Hepatocyte (in vitro differentiated cells): ENCODE measurements around the gene DISC1. TPM values are rescaled to one million over a fixed set of nuclear protein-coding genes. Genes with fewer than 3 reads are reported as not detected.

Source experiments
- DNase-seq: peaks from one replicate; pipeline ENCODE4 v3.0.0-alpha.2; 2016; ENCODE audit warnings: low spot score
- H2AFZ ChIP-seq: fragments of 200-600 bp; sonication (generic); 2 replicates; pipeline ENCODE4 v1.6.0; 2016; ENCODE audit warnings: antibody characterized with exemption, mild to moderate bottlenecking
- H3K27ac ChIP-seq: fragments of 200-600 bp; sonication (generic); 2 replicates; pipeline ENCODE4 v1.5.1; 2016; ENCODE audit warnings: mild to moderate bottlenecking
- H3K27me3 ChIP-seq: fragments of 200-600 bp; sonication (generic); 2 replicates; pipeline ENCODE4 v1.6.1; 2016
- H3K36me3 ChIP-seq: fragments of 200-600 bp; sonication (generic); replicated peaks from 2 replicates; pipeline ENCODE4 v1.5.1; 2016; ENCODE audit warnings: low read depth; ENCODE audit not compliant: insufficient read depth
- H3K4me1 ChIP-seq: fragments of 200-600 bp; sonication (generic); 2 replicates; pipeline ENCODE4 v1.5.1; 2016; ENCODE audit warnings: mild to moderate bottlenecking, moderate library complexity; ENCODE audit not compliant: insufficient read depth
- H3K4me2 ChIP-seq: fragments of 200-600 bp; sonication (generic); 2 replicates; pipeline ENCODE4 v1.6.0; 2016
- H3K4me3 ChIP-seq: fragments of 200-600 bp; sonication (generic); 2 replicates; pipeline ENCODE4 v1.5.1; 2016; ENCODE audit warnings: mild to moderate bottlenecking
- H3K79me2 ChIP-seq: fragments of 200-600 bp; sonication (generic); 2 replicates; pipeline ENCODE4 v1.6.0; 2017; ENCODE audit warnings: mild to moderate bottlenecking
- H3K9me2 ChIP-seq: fragments of 200-600 bp; sonication (generic); replicated peaks from 2 replicates; pipeline ENCODE4 v1.6.0; 2017; ENCODE audit warnings: mild to moderate bottlenecking; ENCODE audit not compliant: insufficient read depth
- H3K9me3 ChIP-seq: fragments of 200-600 bp; sonication (generic); 2 replicates; pipeline ENCODE4 v1.5.1; 2016; ENCODE audit warnings: low read depth, mild to moderate bottlenecking
- H4K20me1 ChIP-seq: fragments of 200-600 bp; sonication (generic); 2 replicates; pipeline ENCODE4 v1.6.0; 2016; ENCODE audit warnings: mild to moderate bottlenecking; ENCODE audit not compliant: insufficient read depth, poor library complexity, severe bottlenecking
- EZH2 ChIP-seq: fragments of 200-600 bp; sonication (generic); IDR thresholded peaks from 2 replicates; pipeline ENCODE4 v1.6.1; 2016; ENCODE audit warnings: antibody characterized with exemption, mild to moderate bottlenecking, borderline replicate concordance
- EZH2phosphoT487 ChIP-seq: fragments of 200-600 bp; sonication (generic); IDR thresholded peaks from one replicate; pipeline ENCODE4 v1.6.1; 2018; ENCODE audit warnings: antibody characterized with exemption, mild to moderate bottlenecking, low read depth, moderate library complexity; ENCODE audit not compliant: unreplicated experiment, severe bottlenecking
- WGBS: methylation state at CpG from one replicate; pipeline ENCODE4 v1.1.6; 2016; ENCODE audit warnings: low lambda C conversion rate; ENCODE audit errors: missing lambda C conversion rate; 5-methylcytosine and 5-hydroxymethylcytosine counted together
- polyA plus RNA-seq: library from polyadenylated mRNA; unstranded; fragments of >200 nt; fragmentation: Nextera tagmentation; extraction: Ambion mirVana; gene quantifications from 2 replicates; pipeline ENCODE4 v1.2.1, GENCODE V29; 2016
- total RNA-seq: library from RNA; depleted of rRNA; stranded (reverse); fragments of >200 nt; gene quantifications from 2 replicates; pipeline ENCODE4 v1.2.3, GENCODE V29; 2014
- TF ChIP-seq, protein P1 (sequence below): fragments of 200-600 bp; sonication (generic); IDR thresholded peaks from 2 replicates; pipeline ENCODE4 v1.5.1; 2016; ENCODE audit warnings: antibody characterized with exemption, mild to moderate bottlenecking; ENCODE audit not compliant: poor library complexity

Gene DISC1
- total and polyA plus RNA-seq, 2 experiments from 2014 or later: 3.0 to 4.7 TPM

DNA sequence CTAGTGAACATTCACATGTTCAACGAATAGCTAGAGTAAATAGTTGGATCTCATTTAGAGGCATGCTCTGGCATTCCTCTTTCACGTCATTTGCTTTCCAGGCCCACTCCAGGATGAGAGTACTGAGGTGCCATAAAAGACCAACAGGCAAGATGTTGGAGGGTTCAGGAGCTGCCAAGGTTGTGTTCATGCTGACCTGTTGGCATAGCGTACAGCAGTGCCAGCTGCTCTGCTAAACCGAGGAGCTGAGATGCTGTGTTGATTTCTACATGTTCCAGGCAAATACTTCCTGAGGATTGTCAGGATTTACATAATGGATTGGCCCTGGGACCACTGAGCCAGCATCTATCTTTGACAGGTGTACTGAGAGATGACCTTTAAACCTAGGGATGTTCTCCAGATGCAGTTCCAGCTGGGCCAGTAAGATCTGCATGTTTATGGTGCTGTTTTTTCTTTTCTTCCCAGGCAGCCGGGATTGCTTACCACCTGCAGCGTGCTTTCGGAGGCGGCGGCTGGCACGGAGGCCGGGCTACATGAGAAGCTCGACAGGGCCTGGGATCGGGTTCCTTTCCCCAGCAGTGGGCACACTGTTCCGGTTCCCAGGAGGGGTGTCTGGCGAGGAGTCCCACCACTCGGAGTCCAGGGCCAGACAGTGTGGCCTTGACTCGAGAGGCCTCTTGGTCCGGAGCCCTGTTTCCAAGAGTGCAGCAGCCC is 66.9 kb downstream of the DISC1 start:
- Histone ChIP-seq H3K9me3 (no peaks in the 10 kb centered on the region), H3K27me3 (no peaks in the 10 kb centered on the region), H3K36me3 (no peaks in the 10 kb centered on the region), H3K79me2 (no peaks in the 10 kb centered on the region), H3K4me3 (no peak overlapping the region), H3K9me2 (no peaks in the 10 kb centered on the region), H4K20me1 (no peaks in the 10 kb centered on the region), H3K4me1 (no peaks in the 10 kb centered on the region), H3K27ac (no peak overlapping the region), H2AFZ (no peak overlapping the region), H3K4me2 (no peak overlapping the region)
- no peak for TF ChIP-seq EZH2
- TF ChIP-seq, protein P1, sequence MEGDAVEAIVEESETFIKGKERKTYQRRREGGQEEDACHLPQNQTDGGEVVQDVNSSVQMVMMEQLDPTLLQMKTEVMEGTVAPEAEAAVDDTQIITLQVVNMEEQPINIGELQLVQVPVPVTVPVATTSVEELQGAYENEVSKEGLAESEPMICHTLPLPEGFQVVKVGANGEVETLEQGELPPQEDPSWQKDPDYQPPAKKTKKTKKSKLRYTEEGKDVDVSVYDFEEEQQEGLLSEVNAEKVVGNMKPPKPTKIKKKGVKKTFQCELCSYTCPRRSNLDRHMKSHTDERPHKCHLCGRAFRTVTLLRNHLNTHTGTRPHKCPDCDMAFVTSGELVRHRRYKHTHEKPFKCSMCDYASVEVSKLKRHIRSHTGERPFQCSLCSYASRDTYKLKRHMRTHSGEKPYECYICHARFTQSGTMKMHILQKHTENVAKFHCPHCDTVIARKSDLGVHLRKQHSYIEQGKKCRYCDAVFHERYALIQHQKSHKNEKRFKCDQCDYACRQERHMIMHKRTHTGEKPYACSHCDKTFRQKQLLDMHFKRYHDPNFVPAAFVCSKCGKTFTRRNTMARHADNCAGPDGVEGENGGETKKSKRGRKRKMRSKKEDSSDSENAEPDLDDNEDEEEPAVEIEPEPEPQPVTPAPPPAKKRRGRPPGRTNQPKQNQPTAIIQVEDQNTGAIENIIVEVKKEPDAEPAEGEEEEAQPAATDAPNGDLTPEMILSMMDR: no peak
- TF ChIP-seq EZH2phosphoT487: no peak
- WGBS: 95% methylated on average over 18 of the region's 18 CpGs
- DNase-seq: no peak

DNA sequence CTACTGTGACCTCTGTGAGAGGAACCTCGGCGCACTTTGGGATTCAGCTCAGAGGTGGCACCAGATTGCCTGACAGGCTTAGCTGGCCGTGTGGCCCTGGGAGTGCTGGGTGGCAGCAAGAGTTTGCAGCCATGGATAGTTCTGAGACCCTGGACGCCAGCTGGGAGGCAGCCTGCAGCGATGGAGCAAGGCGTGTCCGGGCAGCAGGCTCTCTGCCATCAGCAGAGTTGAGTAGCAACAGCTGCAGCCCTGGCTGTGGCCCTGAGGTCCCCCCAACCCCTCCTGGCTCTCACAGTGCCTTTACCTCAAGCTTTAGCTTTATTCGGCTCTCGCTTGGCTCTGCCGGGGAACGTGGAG is 67.5 kb downstream of the DISC1 start:
- DNase-seq: no peak
- H4K20me1 ChIP-seq: no peaks in the 10 kb centered on the region
- H3K27me3 ChIP-seq: no peaks in the 10 kb centered on the region
- no peak overlapping the region for H3K27ac ChIP-seq
- no peaks in the 10 kb centered on the region for H3K9me3 ChIP-seq
- no peaks in the 10 kb centered on the region for H3K9me2 ChIP-seq
- no peak overlapping the region for H3K4me3 ChIP-seq
- no peak overlapping the region for H2AFZ ChIP-seq
- H3K4me1 ChIP-seq: no peaks in the 10 kb centered on the region
- H3K79me2 ChIP-seq: no peaks in the 10 kb centered on the region
- WGBS: 96% methylated on average over 11 of the region's 11 CpGs
- no peak for TF ChIP-seq EZH2phosphoT487
- TF ChIP-seq, protein P1: no peak
- no peak for TF ChIP-seq EZH2
- H3K4me2 ChIP-seq: no peak overlapping the region
- H3K36me3 ChIP-seq: no peaks in the 10 kb centered on the region

DNA sequence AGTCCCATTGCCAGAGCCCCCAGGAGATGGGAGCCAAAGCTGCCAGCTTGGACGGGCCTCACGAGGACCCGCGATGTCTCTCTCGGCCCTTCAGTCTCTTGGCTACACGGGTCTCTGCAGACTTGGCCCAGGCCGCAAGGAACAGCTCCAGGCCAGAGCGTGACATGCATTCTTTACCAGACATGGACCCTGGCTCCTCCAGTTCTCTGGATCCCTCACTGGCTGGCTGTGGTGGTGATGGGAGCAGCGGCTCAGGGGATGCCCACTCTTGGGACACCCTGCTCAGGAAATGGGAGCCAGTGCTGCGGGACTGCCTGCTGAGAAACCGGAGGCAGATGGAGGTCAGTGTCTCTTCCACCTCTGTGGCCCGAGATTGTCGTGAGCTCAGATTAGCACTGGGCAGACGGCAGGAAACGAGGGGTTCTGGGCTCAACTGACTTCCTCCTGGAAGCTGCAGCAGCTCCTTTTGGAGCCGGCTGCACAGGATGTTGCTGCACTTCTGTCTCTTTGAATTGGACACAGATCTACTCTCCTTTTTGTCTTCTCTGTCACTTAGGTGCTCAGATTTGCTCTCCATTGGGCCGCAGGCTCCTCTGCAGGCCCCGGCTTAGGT is 68.0 kb downstream of the DISC1 start:
- no peak overlapping the region for H3K4me3 ChIP-seq
- no peaks in the 10 kb centered on the region for H3K27me3 ChIP-seq
- no peaks in the 10 kb centered on the region for H3K4me1 ChIP-seq
- no peaks in the 10 kb centered on the region for H4K20me1 ChIP-seq
- no peak for DNase-seq
- no peak overlapping the region for H2AFZ ChIP-seq
- WGBS: 94% methylated on average over 18 of the region's 18 CpGs
- no peaks in the 10 kb centered on the region for H3K36me3 ChIP-seq
- TF ChIP-seq EZH2phosphoT487: no peak
- TF ChIP-seq, protein P1: no peak
- no peak for TF ChIP-seq EZH2
- H3K4me2 ChIP-seq: no peak overlapping the region
- H3K9me2 ChIP-seq: no peaks in the 10 kb centered on the region
- no peak overlapping the region for H3K27ac ChIP-seq
- no peaks in the 10 kb centered on the region for H3K9me3 ChIP-seq
- H3K79me2 ChIP-seq: no peaks in the 10 kb centered on the region
